ENCODE results near the gene PLAGL2.

DNA sequence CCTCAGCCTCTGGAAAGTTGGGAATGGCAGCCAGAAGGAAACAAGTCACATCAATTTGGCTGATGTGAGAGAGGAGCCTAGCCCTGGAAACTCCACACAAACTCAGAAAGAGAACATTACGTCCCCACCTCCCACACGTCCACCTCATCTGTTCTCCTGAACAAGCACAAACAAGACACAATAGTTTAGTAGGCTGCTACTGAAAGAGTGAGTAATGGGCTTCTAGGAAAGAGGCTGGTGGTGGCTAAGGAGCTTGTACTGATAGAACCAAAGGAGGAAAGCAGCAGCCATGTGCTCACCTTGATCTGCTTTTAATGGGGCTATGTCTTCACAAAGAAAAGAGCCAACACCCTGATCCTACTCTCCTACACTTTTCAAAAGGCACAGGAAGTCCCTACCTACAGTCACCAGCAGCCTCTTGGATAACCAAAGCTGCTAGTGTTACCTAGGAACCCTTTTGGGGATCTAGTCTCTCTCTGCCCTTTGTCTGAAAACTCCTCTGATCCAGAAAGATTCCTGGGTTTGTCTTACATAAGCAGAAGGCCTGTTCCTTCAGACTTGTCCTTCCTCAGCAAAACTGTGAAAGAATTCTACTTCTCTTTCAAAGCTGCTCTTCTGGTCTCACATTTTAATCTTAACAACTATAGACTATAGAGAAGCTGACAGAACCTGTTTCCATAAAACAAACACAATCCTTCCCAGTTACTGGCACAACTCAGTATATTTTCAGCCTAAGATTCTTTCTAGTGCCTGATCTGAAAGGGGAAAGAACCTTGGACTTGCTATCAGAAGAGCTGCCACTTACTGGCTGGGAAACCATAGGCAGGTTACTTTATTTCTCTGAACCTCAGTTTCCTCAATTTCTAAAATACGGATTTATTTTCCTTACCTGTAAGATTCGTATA is 3.1 kb downstream of the PLAGL2 start:
- TF ChIP-seq CTCF (IDR thresholded peaks at IDR 0.05; ENCODE audit: low read length) (no peak), EZH2 (optimal IDR thresholded peaks at IDR 0.05; ENCODE audit: low read depth, low read length) (no peak)
